Astrocyte (in vitro differentiated cells and primary cell): ENCODE data around the gene PARD3B. TPM values are rescaled to one million over a fixed set of nuclear protein-coding genes. Genes with fewer than 3 reads are reported as not detected.

Experiments
- DNase-seq: peaks from one replicate; pipeline ENCODE4 v3.0.0-alpha.2; 2010; ENCODE audit warnings: low read depth
- FAIRE-seq: peaks from 2 replicates; lab custom pipeline; 2011; peaks lifted over from hg19 to GRCh38; lab: Jason Lieb, UNC
- H2AFZ ChIP-seq: 2 replicates; pipeline ENCODE4 v1.6.0; 2012; ENCODE audit warnings: low read depth, low read length, inconsistent platforms
- H3K27ac ChIP-seq: 2 replicates; pipeline ENCODE4 v1.5.1; 2011; ENCODE audit warnings: low read depth, low read length, inconsistent platforms
- H3K27me3 ChIP-seq: 2 replicates; pipeline ENCODE4 v1.6.0; 2011; ENCODE audit warnings: low read length, inconsistent platforms; ENCODE audit not compliant: insufficient read depth
- H3K36me3 ChIP-seq: 2 replicates; pipeline ENCODE4 v1.5.1; 2011; ENCODE audit warnings: low read length, inconsistent platforms; ENCODE audit not compliant: insufficient read depth
- H3K4me1 ChIP-seq: 2 replicates; pipeline ENCODE4 v1.5.1; 2011; ENCODE audit warnings: low read length, inconsistent platforms; ENCODE audit not compliant: insufficient read depth
- H3K4me2 ChIP-seq: 2 replicates; pipeline ENCODE4 v1.6.0; 2012; ENCODE audit warnings: low read length, inconsistent platforms
- H3K4me3 ChIP-seq: 2 replicates; pipeline ENCODE4 v1.5.1; 2011; ENCODE audit warnings: low read depth, mild to moderate bottlenecking, low read length, inconsistent platforms; ENCODE audit not compliant: insufficient read depth
- H3K79me2 ChIP-seq: 2 replicates; pipeline ENCODE4 v1.6.0; 2012; ENCODE audit warnings: mild to moderate bottlenecking, low read length, inconsistent platforms; ENCODE audit not compliant: insufficient read depth
- H3K9ac ChIP-seq: 2 replicates; pipeline ENCODE4 v1.6.0; 2012; ENCODE audit warnings: mild to moderate bottlenecking, low read length, inconsistent platforms
- H3K9me3 ChIP-seq: 2 replicates; pipeline ENCODE4 v1.5.1; 2012; ENCODE audit warnings: low read depth, mild to moderate bottlenecking, low read length, inconsistent platforms; ENCODE audit not compliant: insufficient read depth
- H4K20me1 ChIP-seq: 2 replicates; pipeline ENCODE4 v1.6.0; 2012; ENCODE audit warnings: low read length, inconsistent platforms; ENCODE audit not compliant: insufficient read depth
- H3K27ac Mint-ChIP-seq: one replicate; pipeline ENCODE4 v1.8.0; 2021; ENCODE audit warnings: mild to moderate bottlenecking, mixed read lengths; ENCODE audit not compliant: unreplicated experiment
- H3K27me3 Mint-ChIP-seq: one replicate; pipeline ENCODE4 v1.8.0; 2021; ENCODE audit warnings: low read depth, mixed read lengths; ENCODE audit not compliant: unreplicated experiment
- H3K36me3 Mint-ChIP-seq: one replicate; pipeline ENCODE4 v1.8.0; 2021; ENCODE audit warnings: low read depth, mixed read lengths; ENCODE audit not compliant: unreplicated experiment
- H3K4me1 Mint-ChIP-seq: one replicate; pipeline ENCODE4 v1.8.0; 2021; ENCODE audit warnings: low read depth, mixed read lengths; ENCODE audit not compliant: unreplicated experiment
- H3K4me3 Mint-ChIP-seq: one replicate; pipeline ENCODE4 v1.8.0; 2021; ENCODE audit warnings: mild to moderate bottlenecking, moderate library complexity, mixed read lengths; ENCODE audit not compliant: unreplicated experiment
- H3K9me3 Mint-ChIP-seq: one replicate; pipeline ENCODE4 v1.8.0; 2021; ENCODE audit warnings: mild to moderate bottlenecking, mixed read lengths; ENCODE audit not compliant: unreplicated experiment
- EZH2 ChIP-seq: IDR thresholded peaks from 2 replicates; pipeline ENCODE4 v1.6.1; 2012; ENCODE audit warnings: mild to moderate bottlenecking, low read length, inconsistent platforms; ENCODE audit not compliant: insufficient read depth
- total RNA-seq: library from RNA; stranded (reverse); gene quantifications from 2 replicates; pipeline ENCODE4 v1.2.1, GENCODE V29; 2021
- TF ChIP-seq, protein P1 (sequence below): IDR thresholded peaks from 2 replicates; pipeline ENCODE4 v1.5.1; 2011; ENCODE audit warnings: low read depth, mild to moderate bottlenecking, inconsistent platforms, low read length, moderate library complexity; ENCODE audit not compliant: insufficient read depth

The PARD3B gene
- total RNA-seq, 1 donor from 2014 or later, result 6.5 TPM

DNA sequence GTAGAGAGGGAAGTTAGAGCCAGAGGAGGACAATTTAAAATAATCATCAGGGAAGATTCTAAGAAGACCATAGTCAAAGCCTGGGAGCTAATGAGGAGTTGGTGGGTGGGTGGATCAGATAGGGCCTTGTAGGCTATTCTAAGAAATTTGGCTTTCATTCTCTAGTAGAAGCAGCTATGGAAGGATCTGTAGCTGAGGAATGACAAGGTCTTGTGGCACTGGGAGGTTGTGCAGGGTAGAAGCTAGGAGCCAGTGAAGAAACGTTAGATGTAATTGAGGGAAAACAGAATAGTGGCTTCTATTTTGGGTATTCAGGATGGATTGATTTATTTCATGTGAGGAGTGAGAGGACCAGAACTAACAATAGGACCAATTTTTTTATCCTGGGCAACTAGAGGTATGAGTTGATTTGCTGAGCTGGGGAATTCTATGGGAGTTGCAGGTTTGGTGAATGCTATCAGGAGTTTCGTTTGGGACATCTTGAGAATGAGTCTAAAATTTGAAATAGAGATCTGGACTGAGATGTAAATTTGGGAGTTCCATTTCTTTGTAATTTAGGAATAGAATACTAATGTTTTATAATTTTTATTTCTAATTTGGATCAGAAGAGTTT lies 371.9 kb downstream of the PARD3B start:
- H2AFZ ChIP-seq, result no peak overlapping the region
- Mint-ChIP-seq H3K27me3 (no peaks in the 10 kb centered on the region), H3K36me3 (peaks cover 2% of the 10 kb centered on the region), H3K4me3 (no peak overlapping the region), H3K4me1 (no peaks in the 10 kb centered on the region), H3K9me3 (no peaks in the 10 kb centered on the region), H3K27ac (no peak overlapping the region)
- H3K4me2 ChIP-seq, result no peak overlapping the region
- no peak for TF ChIP-seq EZH2
- TF ChIP-seq, protein P1, sequence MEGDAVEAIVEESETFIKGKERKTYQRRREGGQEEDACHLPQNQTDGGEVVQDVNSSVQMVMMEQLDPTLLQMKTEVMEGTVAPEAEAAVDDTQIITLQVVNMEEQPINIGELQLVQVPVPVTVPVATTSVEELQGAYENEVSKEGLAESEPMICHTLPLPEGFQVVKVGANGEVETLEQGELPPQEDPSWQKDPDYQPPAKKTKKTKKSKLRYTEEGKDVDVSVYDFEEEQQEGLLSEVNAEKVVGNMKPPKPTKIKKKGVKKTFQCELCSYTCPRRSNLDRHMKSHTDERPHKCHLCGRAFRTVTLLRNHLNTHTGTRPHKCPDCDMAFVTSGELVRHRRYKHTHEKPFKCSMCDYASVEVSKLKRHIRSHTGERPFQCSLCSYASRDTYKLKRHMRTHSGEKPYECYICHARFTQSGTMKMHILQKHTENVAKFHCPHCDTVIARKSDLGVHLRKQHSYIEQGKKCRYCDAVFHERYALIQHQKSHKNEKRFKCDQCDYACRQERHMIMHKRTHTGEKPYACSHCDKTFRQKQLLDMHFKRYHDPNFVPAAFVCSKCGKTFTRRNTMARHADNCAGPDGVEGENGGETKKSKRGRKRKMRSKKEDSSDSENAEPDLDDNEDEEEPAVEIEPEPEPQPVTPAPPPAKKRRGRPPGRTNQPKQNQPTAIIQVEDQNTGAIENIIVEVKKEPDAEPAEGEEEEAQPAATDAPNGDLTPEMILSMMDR, result no peak
- H4K20me1 ChIP-seq, result no peaks in the 10 kb centered on the region
- no peaks in the 10 kb centered on the region for H3K36me3 ChIP-seq
- DNase-seq (no peak), FAIRE-seq (no peak)
- H3K9me3 ChIP-seq, result no peaks in the 10 kb centered on the region
- H3K4me1 ChIP-seq, result no peaks in the 10 kb centered on the region
- H3K4me3 ChIP-seq, result no peak overlapping the region
- no peaks in the 10 kb centered on the region for H3K79me2 ChIP-seq
- H3K9ac ChIP-seq, result no peak overlapping the region
- H3K27me3 ChIP-seq, result no peaks in the 10 kb centered on the region
- no peak overlapping the region for H3K27ac ChIP-seq

DNA sequence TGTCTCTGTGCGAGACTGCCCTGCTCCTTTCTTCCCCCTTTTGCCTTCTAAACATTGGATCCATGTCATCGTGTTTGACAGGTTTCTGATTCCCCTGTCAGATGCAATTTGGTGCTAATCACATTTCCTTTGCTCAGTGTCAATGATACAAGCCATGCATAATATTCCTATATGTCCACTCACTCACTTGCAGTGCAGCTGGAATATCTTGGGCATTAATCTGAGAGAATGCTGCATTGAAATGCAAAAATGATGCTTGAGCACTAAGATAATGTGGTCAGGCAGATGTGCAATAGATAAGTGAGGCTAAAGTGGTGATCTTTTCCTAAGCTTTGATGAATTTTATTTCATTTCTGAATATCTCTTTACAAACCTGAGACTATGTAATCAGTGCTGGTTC lies 375.5 kb downstream of the PARD3B start:
- Histone ChIP-seq H3K4me1 (no peaks in the 10 kb centered on the region), H3K36me3 (no peaks in the 10 kb centered on the region), H3K9me3 (no peaks in the 10 kb centered on the region), H4K20me1 (no peaks in the 10 kb centered on the region), H3K9ac (no peak overlapping the region), H3K4me2 (no peak overlapping the region), H3K27ac (no peak overlapping the region), H3K27me3 (no peaks in the 10 kb centered on the region), H3K79me2 (no peaks in the 10 kb centered on the region), H3K4me3 (no peak overlapping the region), H2AFZ (no peak overlapping the region)
- Mint-ChIP-seq H3K9me3 (no peaks in the 10 kb centered on the region), H3K4me1 (no peaks in the 10 kb centered on the region), H3K27me3 (no peaks in the 10 kb centered on the region), H3K4me3 (no peak overlapping the region), H3K27ac (no peak overlapping the region), H3K36me3 (no peaks in the 10 kb centered on the region)
- TF ChIP-seq EZH2, result no peak
- TF ChIP-seq, protein P1, result no peak
- FAIRE-seq (no peak), DNase-seq (no peak)

DNA sequence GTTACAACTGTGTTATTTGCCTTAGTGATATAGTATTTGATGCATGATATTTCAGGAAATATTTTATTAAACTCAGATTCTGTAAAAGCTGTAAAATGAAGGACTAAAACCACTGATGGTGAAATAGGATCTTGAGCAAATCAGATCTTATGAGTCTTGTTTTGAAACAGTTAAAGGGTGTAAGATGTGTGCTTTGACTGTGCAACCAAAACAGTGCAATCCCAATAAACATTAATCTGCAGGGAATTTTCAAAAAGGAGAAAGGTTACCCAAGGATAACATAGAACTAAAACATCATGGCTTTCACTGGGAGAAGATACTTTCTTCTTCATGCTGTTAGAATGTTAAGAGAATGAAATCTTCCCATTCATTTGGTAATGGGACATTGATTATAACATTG lies 378.7 kb downstream of the PARD3B start:
- H3K27me3 ChIP-seq, result no peaks in the 10 kb centered on the region
- no peak for TF ChIP-seq EZH2
- TF ChIP-seq, protein P1, result no peak
- H3K27me3 Mint-ChIP-seq, result no peaks in the 10 kb centered on the region

More for the DNA sequence above, 378.7 kb downstream of the PARD3B start:
- H3K4me3 Mint-ChIP-seq, result no peak overlapping the region
- DNase-seq (no peak), FAIRE-seq (no peak)
- Histone ChIP-seq H4K20me1 (no peaks in the 10 kb centered on the region), H3K27ac (no peak overlapping the region), H3K4me1 (no peaks in the 10 kb centered on the region), H3K36me3 (no peaks in the 10 kb centered on the region), H3K9me3 (no peaks in the 10 kb centered on the region), H3K9ac (no peak overlapping the region), H2AFZ (no peak overlapping the region), H3K79me2 (no peaks in the 10 kb centered on the region), H3K4me3 (no peak overlapping the region), H3K4me2 (no peak overlapping the region)
- no peaks in the 10 kb centered on the region for H3K9me3 Mint-ChIP-seq
- no peaks in the 10 kb centered on the region for H3K4me1 Mint-ChIP-seq
- no peak overlapping the region for H3K27ac Mint-ChIP-seq
- H3K36me3 Mint-ChIP-seq, result no peaks in the 10 kb centered on the region
